HK-2 (cell line): ENCODE results near the gene RBM18.

ENCODE experiments used
- DNase-seq: peaks from one replicate; pipeline ENCODE4 v3.0.0-alpha.2; 2018; ENCODE audit not compliant: unreplicated experiment

The RBM18 gene

GRCh38 chr9:122258886-122259415, 5.7 kb downstream of the RBM18 start:
- no peak for DNase-seq

GRCh38 chr9:122256206-122256605, 8.4 kb downstream of the RBM18 start:
- no peak for DNase-seq

- DNase-seq, result no peak
These were observed 9.9 kb downstream of the RBM18 start for GRCh38 chr9:122254761-122255160.

DNA sequence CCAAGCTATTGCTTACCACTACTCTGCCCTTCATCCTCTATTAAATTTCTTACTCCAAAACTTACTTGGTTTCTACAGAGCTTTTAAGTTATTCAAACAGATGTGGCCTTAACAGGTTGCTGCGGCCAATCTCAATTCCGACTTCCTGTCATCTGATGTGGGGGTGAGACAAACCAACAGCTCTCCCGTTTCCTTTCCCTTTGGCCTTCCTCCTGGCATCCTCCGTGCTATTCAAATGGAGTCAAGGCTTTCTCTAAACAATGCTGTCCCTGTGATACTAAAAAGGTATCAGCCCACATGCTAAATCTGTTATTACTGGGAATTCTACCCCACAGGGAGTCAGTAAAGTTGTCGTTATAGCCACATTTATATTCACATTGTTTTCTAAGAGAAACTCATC, 11.8 kb downstream of the RBM18 start:
- DNase-seq, result no peak

- no peak for DNase-seq
These were observed 13.3 kb downstream of the RBM18 start for GRCh38 chr9:122251351-122251750.

GRCh38 chr9:122248448-122248865, 16.2 kb downstream of the RBM18 start:
- no peak for DNase-seq

DNA sequence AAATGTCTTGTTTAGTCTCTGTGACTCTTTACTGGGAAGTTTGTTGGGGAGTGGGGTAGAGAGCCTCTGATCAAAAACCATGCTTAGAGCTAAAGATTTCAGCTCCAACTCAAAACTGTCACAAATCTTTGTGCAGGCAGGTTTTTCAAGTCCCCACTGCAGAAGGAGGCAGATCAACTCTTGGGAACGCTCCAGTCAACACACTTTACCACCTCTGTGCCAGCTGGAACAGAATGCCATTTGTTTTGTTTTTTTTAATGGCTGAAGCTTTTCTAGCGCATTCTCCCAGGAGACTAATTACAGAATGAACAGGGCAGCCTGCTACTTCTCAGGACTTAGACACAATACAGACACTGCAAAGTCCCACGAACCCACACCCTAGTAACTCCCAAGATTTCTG, 18.0 kb downstream of the RBM18 start:
- no peak for DNase-seq

DNA sequence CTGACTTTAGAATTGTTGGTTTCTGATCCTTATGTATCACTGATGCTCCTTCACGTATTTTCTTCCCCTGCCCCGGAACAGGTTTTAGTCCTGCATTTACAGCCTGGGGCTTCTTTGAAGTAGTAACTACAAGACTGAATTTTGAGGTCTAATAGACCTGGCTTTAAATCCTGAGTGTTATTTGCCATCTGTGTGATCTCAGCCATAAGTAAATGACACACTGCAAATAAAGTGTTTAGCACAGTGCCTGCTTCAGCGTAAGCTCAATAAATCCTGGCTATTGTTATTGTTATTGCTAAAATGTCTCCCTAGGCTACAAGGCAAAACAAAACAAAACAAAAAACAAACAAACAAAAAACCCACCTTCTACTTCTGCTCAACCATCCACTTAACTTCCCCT, 20.3 kb downstream of the RBM18 start:
- DNase-seq, result no peak

DNA sequence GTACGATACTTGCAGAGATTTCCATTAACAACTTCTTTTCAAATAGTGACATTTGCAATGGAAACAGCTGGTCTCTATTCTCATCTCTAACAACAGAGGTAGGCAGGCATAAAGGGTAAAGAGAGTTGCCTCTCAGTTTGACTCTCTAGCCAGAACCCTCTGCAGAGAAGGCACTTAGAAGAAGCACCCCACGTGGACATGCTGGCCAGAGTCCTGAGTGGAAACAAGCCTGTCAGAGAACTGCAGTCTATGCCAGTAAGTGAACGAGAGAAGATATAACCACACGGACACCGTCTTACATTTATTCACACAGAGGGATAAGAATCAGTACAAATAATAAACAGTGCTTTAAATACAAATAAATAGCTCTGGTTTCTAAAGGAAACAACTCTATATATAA, 24.9 kb downstream of the RBM18 start:
- DNase-seq, result no peak

GRCh38 chr9:122236681-122237080, 28.0 kb downstream of the RBM18 start:
- DNase-seq, result no peak

GRCh38 chr9:122234022-122234748, 30.5 kb downstream of the RBM18 start:
- DNase-seq, result no peak

GRCh38 chr9:122232796-122233306, 31.8 kb downstream of the RBM18 start:
- no peak for DNase-seq

DNA sequence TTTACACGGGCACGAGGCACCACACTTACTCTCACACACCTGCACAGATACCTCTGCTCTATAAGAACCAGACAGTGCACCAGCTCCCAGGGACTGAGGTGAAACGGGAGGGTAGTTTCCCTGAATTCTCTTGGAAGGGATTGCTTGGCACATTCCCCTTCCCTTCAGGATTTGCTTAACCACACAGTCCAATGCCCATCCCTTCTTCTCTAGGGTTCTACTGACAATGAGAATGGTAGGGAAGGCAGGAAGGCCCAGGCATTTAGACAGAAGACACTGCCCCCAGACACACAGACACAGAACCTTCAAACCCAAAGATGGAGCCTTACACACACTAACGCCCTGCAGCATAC, 35.2 kb downstream of the RBM18 start:
- no peak for DNase-seq

GRCh38 chr9:122228568-122229484, 35.8 kb downstream of the RBM18 start, which contains the start of gene LHX6:
Gene LHX6 (minus strand): TSS chr9:122228957. CDS start chr9:122228740, 217 bp downstream.
- DNase-seq, result peak; percentile 35

- DNase-seq, result no peak
These were observed 36.5 kb downstream of the RBM18 start for GRCh38 chr9:122228191-122228567.

DNA sequence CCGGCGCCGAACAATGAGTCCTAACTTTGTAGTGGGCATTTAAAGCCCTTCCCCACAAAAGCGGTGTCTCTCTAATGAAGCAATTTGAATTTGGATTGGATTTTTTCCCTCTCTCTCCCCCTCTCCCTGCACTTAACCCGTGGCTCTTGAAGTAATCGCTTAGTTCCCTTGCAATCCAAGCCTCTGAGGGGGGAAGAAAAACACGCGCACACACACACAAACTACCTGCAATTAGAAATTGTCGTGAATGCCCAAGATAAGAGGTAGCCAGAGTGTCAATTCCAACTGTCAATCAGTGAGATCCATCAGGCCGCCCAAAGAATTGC, 37.1 kb downstream of the RBM18 start:
- no peak for DNase-seq

DNA sequence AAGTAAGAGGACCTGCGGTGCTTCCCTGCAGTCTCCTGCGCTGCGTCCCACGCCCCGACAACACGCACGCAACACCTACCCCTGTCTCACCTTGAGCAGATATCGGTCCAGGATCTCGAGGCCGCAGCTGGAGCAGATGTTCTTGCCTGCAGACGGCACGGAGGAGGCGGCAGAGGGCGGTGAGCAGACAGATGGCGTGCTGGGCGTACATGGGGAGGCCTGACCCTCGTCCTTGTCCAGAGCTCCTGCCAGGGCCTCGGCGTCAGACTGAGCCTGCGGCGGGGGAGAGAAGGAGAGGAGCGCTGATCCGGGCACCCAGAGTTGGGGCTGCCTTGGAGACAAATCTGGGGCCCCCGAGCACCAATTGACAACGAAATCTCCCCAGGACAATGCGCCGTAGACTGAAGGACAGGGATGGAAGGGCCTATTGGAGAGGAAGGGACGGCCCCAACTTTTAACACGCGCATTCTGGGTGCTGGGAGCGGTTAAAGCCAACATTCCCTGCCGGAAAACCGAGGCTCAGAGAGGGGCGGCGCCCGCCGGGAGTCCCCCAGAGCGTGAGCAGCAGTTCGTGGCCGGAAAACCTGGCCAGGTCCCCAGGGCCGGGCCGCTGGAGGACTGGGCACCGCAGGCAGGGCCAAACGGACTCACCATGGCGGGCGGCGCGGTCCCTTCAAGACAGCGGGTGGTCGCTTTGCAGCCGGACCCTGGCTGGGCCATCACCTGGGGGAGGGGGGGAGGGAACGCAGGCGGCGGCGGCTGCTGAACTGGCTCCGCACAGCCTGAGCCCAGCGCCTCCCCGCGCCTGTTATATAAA, 37.7 kb downstream of the RBM18 start:
- no peak for DNase-seq

DNA sequence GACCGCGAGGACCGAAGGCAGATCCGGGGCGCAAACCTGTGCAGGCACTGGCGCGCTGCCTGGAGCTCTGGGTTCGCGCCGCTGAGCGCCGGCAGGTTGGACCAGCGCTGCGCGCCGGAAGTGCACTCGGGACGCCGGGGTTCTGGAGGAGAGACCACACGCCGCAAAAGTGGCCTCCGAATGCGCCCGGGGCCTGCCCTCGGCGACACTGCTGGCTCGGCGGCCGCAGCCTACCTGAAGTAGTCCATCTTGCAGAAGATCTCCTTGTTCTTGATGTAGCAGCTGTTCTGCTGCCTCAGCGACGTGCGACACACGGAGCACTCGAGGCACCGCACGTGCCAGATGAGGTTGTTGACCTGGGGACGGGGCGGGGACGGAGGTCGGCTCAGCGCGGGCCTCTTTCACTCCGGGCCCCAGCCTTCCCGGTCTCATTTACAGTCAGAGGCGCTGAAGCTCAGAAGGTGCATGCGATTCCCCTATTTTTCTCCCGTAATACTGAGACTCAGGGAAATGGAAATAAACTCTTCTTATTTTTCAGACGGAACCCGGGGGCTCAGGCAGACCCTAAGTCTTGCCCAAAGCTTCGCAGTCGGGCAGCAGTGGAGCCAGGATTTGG, 38.4 kb downstream of the RBM18 start:
- no peak for DNase-seq

DNA sequence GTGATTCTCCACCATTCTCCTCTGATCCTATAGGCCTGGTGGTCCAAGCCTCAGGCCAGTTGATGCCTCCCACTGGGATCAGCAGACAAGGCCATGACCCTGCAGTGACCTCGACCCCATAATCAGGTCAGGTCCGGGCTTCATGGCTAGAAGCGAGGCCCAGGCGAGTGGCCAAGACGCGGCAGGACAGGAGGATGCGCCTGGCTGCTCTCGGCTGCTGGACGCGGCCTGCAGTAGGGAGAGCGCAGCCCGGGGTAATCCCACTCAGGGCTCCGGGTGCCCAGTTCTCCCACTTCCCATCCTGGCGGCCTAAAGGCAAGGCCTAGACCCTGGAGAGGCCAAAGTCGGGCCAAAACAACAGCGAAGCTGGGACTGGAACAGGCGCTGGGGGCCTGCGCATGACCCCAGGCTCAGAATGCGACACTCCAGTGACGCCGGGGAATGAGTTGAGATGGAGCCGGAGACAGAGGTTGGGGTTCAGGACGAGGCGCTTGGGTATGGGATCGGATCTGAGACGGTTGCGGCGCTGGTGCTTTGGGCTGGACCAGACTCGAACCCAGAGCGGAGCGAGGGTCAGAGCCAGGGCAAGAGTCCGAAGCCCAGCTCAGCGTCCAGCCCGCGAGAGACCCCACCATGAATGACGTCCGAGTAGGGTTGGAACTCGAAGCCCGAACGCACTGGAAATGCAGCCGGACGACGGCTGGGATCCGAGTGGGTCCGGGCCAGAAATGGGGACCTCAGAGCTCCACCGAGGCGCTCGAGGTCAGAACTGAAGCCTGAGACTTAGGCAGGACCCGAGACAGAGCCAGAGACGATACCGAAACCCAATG, 39.1 kb downstream of the RBM18 start:
- DNase-seq, result no peak

DNA sequence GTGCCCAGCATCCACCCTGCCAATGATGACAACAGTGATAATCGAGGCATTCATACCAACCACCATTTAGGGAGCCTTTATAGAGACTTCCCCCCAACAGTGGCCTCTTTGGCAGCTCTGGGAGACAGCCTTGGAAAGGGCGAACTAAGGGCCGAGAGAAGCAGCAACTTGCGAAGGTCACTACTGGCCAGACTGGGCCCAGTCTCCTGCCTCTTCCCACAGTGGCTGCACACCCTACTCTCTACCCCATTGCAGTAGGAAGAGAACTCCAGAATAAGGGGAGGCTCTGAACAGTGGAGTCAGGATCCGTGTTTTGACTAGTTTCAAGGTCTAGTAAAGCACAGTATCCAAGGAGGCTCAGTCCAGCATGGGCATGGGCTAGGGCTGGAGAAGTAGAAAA, 41.2 kb downstream of the RBM18 start:
- DNase-seq, result no peak

GRCh38 chr9:122222791-122223190, 41.8 kb downstream of the RBM18 start:
- DNase-seq, result no peak
